Peyer's patch (tissue), 4 donors: Measurements from ENCODE around the gene PACSIN1.

ENCODE experiments used
- POLR2A ChIP-seq, 2 donors: fragments of 450-650 bp; IDR thresholded peaks; one replicate each; pipeline ENCODE4 v1.5.1; 2017; ENCODE audit warnings: antibody characterized with exemption in 2 of 2, mild to moderate bottlenecking in 2 of 2, moderate library complexity in 2 of 2
- TF ChIP-seq, protein P1 (sequence below), 6 experiments: fragments of 450-650 bp in 4 of 6; fragments of 200-600 bp in 2 of 6; sonication (generic) in 1 of 6; IDR thresholded peaks; one replicate each; pipeline ENCODE4 v1.5.1; 2017 to 2019; ENCODE audit warnings: antibody characterized with exemption in 6 of 6, mild to moderate bottlenecking in 3 of 6, moderate library complexity in 1 of 6

DNA sequence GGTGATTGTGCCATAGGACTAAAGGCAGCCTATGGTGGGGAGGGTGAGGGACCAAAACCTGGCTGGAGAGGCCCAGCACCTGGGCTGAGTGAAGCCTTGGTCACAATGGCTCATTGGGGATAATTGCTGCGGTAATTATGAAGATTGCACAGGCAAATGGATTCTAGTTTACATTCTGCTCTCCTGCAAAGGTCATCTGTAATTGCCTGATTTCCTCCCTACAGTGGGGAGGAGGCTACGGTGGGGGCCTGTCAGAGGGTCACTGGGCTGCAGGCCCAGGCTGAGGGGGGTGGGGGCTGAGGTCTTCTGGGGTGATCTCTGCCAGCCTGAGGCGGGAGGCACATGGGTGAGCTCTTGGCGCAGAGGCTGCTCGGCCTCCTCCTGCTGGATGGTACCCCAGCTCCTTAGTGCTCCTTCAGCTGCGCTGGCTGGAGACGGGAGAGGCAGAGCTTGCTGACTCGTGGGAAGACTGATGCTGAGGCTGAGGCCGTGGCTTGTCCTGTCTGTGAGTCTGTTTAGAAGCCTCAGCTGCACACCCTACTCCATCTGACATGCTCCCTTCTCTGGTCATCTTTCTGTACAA is 30.3 kb downstream of the PACSIN1 start:
- TF ChIP-seq, protein P1, sequence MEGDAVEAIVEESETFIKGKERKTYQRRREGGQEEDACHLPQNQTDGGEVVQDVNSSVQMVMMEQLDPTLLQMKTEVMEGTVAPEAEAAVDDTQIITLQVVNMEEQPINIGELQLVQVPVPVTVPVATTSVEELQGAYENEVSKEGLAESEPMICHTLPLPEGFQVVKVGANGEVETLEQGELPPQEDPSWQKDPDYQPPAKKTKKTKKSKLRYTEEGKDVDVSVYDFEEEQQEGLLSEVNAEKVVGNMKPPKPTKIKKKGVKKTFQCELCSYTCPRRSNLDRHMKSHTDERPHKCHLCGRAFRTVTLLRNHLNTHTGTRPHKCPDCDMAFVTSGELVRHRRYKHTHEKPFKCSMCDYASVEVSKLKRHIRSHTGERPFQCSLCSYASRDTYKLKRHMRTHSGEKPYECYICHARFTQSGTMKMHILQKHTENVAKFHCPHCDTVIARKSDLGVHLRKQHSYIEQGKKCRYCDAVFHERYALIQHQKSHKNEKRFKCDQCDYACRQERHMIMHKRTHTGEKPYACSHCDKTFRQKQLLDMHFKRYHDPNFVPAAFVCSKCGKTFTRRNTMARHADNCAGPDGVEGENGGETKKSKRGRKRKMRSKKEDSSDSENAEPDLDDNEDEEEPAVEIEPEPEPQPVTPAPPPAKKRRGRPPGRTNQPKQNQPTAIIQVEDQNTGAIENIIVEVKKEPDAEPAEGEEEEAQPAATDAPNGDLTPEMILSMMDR (IDR thresholded peaks at IDR 0.05), result no peak
- no peak for TF ChIP-seq POLR2A (IDR thresholded peaks at IDR 0.05)
